Esophagus muscularis mucosa (tissue), 4 donors: ENCODE measurements around the gene RNF225. TPM values are rescaled to one million over a fixed set of nuclear protein-coding genes. Genes with fewer than 3 reads are reported as not detected.
A peak's percentile ranks its signal among the peaks of the same experiment; 100 is the strongest.
"Not testable (repeated sequence)": the region's sequence is repeated elsewhere in the genome, so short reads cannot be mapped to it uniquely, and the experiment has no call there.

ENCODE experiments used
- DNase-seq: peaks from one replicate; pipeline ENCODE4 v3.0.0-alpha.2; 2017; ENCODE audit errors: extremely low spot score
- H3K27ac ChIP-seq, 4 donors: fragments of 200-600 bp; sonication (generic); replicated peaks in 1 of 4; 1 replicate in 3 of 4; 2 replicates in 1 of 4; pipeline ENCODE4 v1.5.1; 2016 to 2019; ENCODE audit warnings: mild to moderate bottlenecking in 1 of 4
- H3K27me3 ChIP-seq, 4 donors: fragments of 200-600 bp; sonication (generic); one replicate each; pipeline versions ENCODE4 v1.5.1 to v1.6.0; 2016 to 2019
- H3K36me3 ChIP-seq, 4 donors: fragments of 200-600 bp; sonication (generic); one replicate each; pipeline ENCODE4 v1.5.1; 2016 to 2019
- H3K4me1 ChIP-seq, 4 donors: fragments of 200-600 bp; sonication (generic); one replicate each; pipeline ENCODE4 v1.5.1; 2016 to 2019
- H3K4me3 ChIP-seq, 4 donors: fragments of 200-600 bp; sonication (generic); 1 replicate in 2 of 4; 2 replicates in 2 of 4; pipeline ENCODE4 v1.5.1; 2016 to 2019; ENCODE audit warnings: mild to moderate bottlenecking in 4 of 4, moderate library complexity in 1 of 4
- H3K9me3 ChIP-seq, 4 donors: fragments of 200-600 bp; sonication (generic); 1 replicate in 3 of 4; 2 replicates in 1 of 4; pipeline ENCODE4 v1.5.1; 2016 to 2019
- EP300 ChIP-seq: sonication (generic); formaldehyde crosslinking; IDR thresholded peaks from one replicate; pipeline ENCODE4 v1.6.1; 2017; ENCODE audit warnings: antibody characterized with exemption
- POLR2A ChIP-seq: fragments of 450-650 bp; IDR thresholded peaks from one replicate; pipeline ENCODE4 v1.6.1; 2017; ENCODE audit warnings: antibody characterized with exemption, moderate library complexity, mild to moderate bottlenecking, low read depth
- POLR2AphosphoS5 ChIP-seq, 2 donors: sonication (generic); formaldehyde crosslinking; IDR thresholded peaks; one replicate each; pipeline ENCODE4 v1.6.1; 2017; ENCODE audit warnings: antibody characterized with exemption in 2 of 2
- WGBS: methylation state at CpG from one replicate; pipeline ENCODE4 v1.1.5; 2018; 5-methylcytosine and 5-hydroxymethylcytosine counted together
- intact Hi-C: fragments of 100-400 bp; cut with DNase I; formaldehyde crosslinking; loops from one replicate; pipeline ENCODE4 v1.15.1; 2023
- total RNA-seq, 4 donors: library from RNA; depleted of rRNA; stranded (reverse); fragments of >200 nt; gene quantifications; one replicate each; pipeline versions ENCODE4 v1.1.0 to v1.2.1, GENCODE V29; 2016
- TF ChIP-seq, protein P1 (sequence below), 3 experiments: fragments of 200-600 bp in 2 of 3; fragments of 450-650 bp in 1 of 3; sonication (generic) in 2 of 3; IDR thresholded peaks; one replicate each; pipeline ENCODE4 v1.5.1; 2017 to 2019; ENCODE audit warnings: antibody characterized with exemption in 3 of 3, mild to moderate bottlenecking in 2 of 3, moderate library complexity in 1 of 3

The RNF225 gene
- total RNA-seq: not detected

DNA sequence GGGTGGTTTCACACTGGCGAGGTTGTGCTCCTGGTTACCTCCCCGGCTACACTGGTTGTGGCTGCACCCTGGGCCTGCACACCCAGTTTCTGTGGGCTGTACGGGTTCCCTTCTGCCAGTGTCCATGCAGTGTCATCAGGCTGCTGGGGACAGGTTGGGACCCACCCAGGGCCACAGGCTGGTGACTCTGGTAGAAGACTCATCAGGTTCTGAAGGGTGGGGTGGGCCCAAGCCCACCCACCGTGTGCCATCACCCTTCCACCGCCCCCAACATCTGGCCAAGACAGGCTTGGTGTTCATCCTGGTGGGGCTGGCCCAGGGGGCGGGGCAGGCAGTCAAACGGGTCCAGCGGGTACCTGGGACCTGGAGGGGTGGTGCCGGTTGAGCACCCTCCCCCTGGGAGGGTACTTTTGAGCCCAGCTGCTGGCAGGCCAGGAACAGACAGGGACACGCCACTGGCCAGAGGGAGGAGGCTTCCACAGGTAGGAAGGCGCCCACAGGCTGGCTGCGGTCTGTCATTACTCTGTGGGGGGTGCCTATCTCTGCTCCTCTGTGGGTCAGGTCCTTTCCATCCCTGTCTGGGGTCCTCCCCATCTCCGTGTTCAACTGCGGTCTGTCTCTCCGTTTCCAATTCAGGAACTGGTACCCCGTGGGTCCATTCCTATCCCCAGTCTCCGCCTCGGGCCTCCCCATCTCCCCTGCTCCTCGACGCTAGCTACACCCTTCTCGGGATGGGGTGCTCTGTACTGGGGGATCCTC is at the start of gene RNF225:
Gene RNF225 (plus strand): TSS at position 437 of the 759 bp plus-strand sequence. CDS start 434 bp downstream, outside the sequence.
- TF ChIP-seq, protein P1, sequence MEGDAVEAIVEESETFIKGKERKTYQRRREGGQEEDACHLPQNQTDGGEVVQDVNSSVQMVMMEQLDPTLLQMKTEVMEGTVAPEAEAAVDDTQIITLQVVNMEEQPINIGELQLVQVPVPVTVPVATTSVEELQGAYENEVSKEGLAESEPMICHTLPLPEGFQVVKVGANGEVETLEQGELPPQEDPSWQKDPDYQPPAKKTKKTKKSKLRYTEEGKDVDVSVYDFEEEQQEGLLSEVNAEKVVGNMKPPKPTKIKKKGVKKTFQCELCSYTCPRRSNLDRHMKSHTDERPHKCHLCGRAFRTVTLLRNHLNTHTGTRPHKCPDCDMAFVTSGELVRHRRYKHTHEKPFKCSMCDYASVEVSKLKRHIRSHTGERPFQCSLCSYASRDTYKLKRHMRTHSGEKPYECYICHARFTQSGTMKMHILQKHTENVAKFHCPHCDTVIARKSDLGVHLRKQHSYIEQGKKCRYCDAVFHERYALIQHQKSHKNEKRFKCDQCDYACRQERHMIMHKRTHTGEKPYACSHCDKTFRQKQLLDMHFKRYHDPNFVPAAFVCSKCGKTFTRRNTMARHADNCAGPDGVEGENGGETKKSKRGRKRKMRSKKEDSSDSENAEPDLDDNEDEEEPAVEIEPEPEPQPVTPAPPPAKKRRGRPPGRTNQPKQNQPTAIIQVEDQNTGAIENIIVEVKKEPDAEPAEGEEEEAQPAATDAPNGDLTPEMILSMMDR (IDR thresholded peaks at IDR 0.05): no peak
- TF ChIP-seq EP300 (no peak), POLR2AphosphoS5 (IDR thresholded peaks at IDR 0.05) (no peak), POLR2A (no peak)
- Histone ChIP-seq H3K36me3 (peaks cover 39 to 51% (median 46%) of the 10 kb centered on the region in 4 donors), H3K4me1 (peaks cover 9 to 25% (median 23%) of the 10 kb centered on the region in 4 donors), H3K27ac (no peak within 1 kb of the TSS), H3K4me3 (peak within 1 kb of the TSS in 2 of 4 donors; percentile 22 to 36), H3K27me3 (peaks cover 0 to 29% (median 15%) of the 10 kb centered on the region in 4 donors), H3K9me3 (no peaks in the 10 kb centered on the region)
- intact Hi-C loops: no loop called here
- 31% methylated on average over 10 of the region's 21 CpGs for WGBS
- no peak for DNase-seq

DNA sequence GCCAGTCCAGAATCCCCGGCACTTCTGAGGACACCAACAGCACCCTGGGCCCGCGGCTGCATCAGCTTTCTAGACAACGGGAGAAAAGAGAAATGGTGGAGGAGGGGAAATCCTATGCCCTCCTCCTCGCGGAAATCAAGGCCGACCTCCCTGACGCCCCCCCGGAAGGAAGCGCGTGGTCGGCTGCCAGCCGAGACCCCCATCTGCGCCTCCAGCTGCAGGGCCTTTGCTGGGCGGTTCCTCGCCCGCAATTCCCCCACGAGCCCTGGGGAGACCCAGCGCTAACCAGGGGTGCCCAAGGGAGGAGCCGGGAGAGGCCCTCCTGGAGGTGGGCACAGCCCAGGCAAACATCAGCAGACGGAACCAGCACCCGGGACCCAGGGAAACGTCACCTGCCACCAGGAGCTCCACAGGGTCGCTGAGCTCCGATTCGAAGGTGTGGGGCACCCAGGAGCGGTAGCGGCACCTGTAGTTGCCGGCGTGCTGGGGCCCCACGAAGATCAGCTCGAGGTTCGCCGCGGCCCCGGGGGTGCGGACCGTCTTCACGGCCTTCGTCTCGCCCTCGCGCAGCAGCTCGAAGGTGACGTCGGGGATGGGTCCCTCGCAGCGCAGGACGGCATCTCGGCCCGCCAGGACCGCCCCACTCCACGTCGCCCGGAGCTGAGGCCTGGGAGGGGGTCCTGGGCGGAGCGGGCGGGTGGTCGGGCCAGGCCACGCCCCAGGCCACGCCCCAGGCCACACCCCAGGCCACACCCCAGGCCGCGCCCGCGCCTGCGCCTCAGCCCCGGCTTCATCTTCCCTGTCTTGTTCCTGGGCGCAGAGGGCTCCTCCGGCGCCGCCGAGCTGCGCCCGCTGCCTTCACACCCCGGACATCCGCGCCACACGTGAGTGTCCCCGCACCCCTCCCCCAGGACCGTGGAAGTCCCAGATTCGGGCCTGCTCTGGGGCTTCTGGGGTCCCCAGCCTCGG is 48.2 kb upstream of the RNF225 start:
- Histone ChIP-seq H3K36me3 (peaks cover 0 to 6% (median 0%) of the 10 kb centered on the region in 4 donors), H3K9me3 (no peaks in the 10 kb centered on the region), H3K4me1 (peaks cover 9 to 31% (median 20%) of the 10 kb centered on the region in 4 donors), H3K27ac (peak overlapping the region; percentile 35 to 74 (median 66)), H3K4me3 (peak overlapping the region; percentile 51 to 64 (median 52)), H3K27me3 (peaks cover 0 to 87% (median 32%) of the 10 kb centered on the region in 4 donors)
- no peak for DNase-seq
- intact Hi-C loops: no loop called here
- TF ChIP-seq POLR2AphosphoS5 (IDR thresholded peaks at IDR 0.05): peak; percentile 18 to 60
- TF ChIP-seq, protein P1 (IDR thresholded peaks at IDR 0.05): no peak
- no peak for TF ChIP-seq POLR2A
- no peak for TF ChIP-seq EP300
- 3% methylated on average over 23 of the region's 82 CpGs for WGBS

DNA sequence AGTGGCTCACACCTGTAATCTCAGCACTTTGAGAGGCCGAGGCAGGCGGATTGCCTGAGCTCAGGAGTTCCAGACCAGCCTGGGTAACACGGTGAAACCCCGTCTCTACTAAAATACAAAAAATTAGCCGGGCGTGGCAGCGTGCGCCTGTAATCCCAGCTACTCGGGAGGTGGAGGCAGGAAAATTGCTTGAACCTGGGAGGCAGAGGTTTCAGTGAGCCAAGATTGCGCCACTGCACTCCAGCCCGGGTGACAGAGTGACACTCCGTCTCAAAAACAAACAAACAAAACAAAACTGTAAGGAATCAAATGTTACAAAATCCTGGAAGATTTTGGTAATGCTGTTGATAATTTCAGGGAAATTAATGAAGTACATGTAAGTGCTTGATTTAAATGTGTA is 47.4 kb upstream of the RNF225 start:
- H3K9me3 ChIP-seq, H3K36me3 ChIP-seq, intact Hi-C loops, DNase-seq: not testable (repeated sequence)
- H3K4me1 ChIP-seq: peaks cover 9 to 31% (median 20%) of the 10 kb centered on the region in 4 donors
- H3K4me3 ChIP-seq: peak overlapping the region; percentile 51 to 64 (median 52)
- WGBS: 34% methylated on average over 12 of the region's 12 CpGs
- peak overlapping the region in 3 of 4 donors; percentile 35 to 74 (median 70) for H3K27ac ChIP-seq
- H3K27me3 ChIP-seq: peaks cover 0 to 95% (median 36%) of the 10 kb centered on the region in 4 donors

DNA sequence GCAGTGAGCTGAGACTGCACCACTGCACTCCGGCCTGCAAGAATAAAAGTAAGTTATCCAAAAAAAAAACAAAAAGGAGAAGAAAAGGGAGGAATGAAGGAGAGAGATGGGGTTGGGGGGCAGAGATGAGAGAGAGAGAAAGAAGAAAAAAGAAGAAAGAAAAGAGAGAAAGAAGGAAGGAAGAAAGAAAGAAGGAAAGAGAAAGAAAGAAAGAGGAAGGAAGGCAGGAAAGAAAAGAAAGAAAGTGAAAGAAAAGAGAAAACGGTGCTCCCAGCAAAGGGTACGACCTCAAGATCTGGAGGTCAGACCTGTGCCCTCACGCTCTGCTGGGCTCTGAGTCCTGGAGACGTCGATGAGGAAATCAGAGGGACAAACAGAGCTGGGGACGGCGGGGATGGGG is 45.9 kb upstream of the RNF225 start:
- Histone ChIP-seq H3K27ac (no peak overlapping the region), H3K36me3 (peaks cover 0 to 6% (median 0%) of the 10 kb centered on the region in 4 donors), H3K27me3 (peaks cover 0 to 100% (median 39%) of the 10 kb centered on the region in 4 donors), H3K9me3 (no peaks in the 10 kb centered on the region), H3K4me1 (peaks cover 9 to 31% (median 20%) of the 10 kb centered on the region in 4 donors), H3K4me3 (peak overlapping the region in 1 of 4 donors; percentile 27)
- WGBS: 56% methylated on average over 8 of the region's 8 CpGs
- no peak for DNase-seq
- intact Hi-C loops: no loop called here
- TF ChIP-seq, protein P1 (IDR thresholded peaks at IDR 0.05): no peak
- TF ChIP-seq EP300 (no peak), POLR2A (no peak), POLR2AphosphoS5 (IDR thresholded peaks at IDR 0.05) (no peak)
